Vagina (tissue), 2 donors: ENCODE results near the gene TSC22D1.

Experiments used
- POLR2A ChIP-seq, 2 donors: fragments of 450-650 bp; IDR thresholded peaks; one replicate each; pipeline ENCODE4 v1.6.1; 2017; ENCODE audit warnings: antibody characterized with exemption in 2 of 2, mild to moderate bottlenecking in 2 of 2, moderate library complexity in 2 of 2
- TF ChIP-seq, protein P1 (sequence below), 3 experiments: fragments of 450-650 bp in 2 of 3; fragments of 200-600 bp in 1 of 3; sonication (generic) in 1 of 3; IDR thresholded peaks; one replicate each; pipeline ENCODE4 v1.5.1; 2017 to 2019; ENCODE audit warnings: antibody characterized with exemption in 3 of 3, mild to moderate bottlenecking in 2 of 3, moderate library complexity in 2 of 3

DNA sequence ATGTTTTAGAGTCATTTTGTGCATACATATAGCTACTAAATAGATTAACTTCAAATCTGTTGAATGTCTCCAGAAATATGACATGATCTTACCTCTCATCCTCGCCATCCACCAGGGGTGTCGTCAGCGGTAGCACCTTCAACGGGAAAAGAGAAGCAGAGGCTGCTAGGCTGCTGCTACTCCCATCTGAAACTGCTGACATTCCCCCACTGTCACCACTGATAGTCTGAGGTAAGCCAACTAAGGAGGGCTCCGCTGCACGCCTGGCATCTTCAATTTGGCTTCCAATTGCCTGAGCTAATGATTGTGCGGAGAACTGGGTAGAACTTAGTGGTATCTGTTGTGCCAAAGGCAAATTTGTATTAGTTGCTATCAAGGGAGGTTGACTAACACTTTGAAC is 3.1 kb downstream of the TSC22D1 start:
- no peak for TF ChIP-seq POLR2A (IDR thresholded peaks at IDR 0.05)
- TF ChIP-seq, protein P1, sequence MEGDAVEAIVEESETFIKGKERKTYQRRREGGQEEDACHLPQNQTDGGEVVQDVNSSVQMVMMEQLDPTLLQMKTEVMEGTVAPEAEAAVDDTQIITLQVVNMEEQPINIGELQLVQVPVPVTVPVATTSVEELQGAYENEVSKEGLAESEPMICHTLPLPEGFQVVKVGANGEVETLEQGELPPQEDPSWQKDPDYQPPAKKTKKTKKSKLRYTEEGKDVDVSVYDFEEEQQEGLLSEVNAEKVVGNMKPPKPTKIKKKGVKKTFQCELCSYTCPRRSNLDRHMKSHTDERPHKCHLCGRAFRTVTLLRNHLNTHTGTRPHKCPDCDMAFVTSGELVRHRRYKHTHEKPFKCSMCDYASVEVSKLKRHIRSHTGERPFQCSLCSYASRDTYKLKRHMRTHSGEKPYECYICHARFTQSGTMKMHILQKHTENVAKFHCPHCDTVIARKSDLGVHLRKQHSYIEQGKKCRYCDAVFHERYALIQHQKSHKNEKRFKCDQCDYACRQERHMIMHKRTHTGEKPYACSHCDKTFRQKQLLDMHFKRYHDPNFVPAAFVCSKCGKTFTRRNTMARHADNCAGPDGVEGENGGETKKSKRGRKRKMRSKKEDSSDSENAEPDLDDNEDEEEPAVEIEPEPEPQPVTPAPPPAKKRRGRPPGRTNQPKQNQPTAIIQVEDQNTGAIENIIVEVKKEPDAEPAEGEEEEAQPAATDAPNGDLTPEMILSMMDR (IDR thresholded peaks at IDR 0.05) = no peak
